RCC 7860 (cell line): ENCODE data around the gene XPNPEP1.

Experiments
- DNase-seq: peaks from one replicate; pipeline ENCODE4 v3.0.0-alpha.2; 2015; ENCODE audit warnings: low spot score
- FAIRE-seq: peaks from 2 replicates; lab custom pipeline; 2012; peaks lifted over from hg19 to GRCh38; lab: Jason Lieb, UNC

XPNPEP1 gene

DNA sequence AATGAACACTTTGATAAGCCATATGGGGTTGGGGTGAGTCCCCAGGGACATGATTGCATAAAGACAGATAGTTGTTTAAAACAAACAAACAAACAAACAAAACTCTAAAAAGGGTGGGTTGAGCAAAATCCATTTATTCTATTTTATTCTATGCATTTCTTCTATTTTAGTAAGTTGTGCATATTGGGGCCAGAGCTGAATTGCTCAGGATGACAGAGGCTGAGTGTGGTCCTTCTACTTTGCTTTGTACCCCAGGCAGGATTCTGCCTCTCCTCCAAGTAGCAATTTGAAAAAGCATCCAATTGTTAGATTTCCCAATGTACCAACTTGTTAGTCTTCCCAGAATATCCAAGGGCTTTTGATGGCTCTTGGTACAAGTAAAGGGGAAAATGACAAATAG is 29.2 kb upstream of the XPNPEP1 start:
- no peak for FAIRE-seq

GRCh38 chr10:109947111-109947920 is 24.0 kb upstream of the XPNPEP1 start:
- DNase-seq (no peak), FAIRE-seq (no peak)

More for the DNA sequence above, 29.2 kb upstream of the XPNPEP1 start:
- DNase-seq: no peak

DNA sequence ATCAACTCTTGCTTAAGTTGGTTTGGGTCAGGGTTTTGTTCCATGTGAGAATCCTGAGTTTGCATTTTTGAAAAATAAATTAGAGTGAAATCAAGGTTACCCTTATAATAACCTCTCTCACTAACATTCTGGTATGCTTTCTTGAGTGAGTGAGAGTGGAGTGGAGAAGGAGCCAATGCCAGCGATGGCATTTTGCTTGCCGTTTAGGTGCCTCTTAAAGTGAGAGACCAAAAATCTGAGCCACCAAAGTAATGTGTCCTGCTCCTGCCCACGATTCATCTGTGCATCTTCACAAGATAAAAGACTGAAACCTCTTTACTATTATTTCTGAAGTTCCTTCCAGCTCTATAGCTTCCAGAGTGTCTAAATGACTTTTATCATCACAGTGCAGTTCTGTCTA is 23.4 kb upstream of the XPNPEP1 start:
- DNase-seq: no peak
- no peak for FAIRE-seq

DNA sequence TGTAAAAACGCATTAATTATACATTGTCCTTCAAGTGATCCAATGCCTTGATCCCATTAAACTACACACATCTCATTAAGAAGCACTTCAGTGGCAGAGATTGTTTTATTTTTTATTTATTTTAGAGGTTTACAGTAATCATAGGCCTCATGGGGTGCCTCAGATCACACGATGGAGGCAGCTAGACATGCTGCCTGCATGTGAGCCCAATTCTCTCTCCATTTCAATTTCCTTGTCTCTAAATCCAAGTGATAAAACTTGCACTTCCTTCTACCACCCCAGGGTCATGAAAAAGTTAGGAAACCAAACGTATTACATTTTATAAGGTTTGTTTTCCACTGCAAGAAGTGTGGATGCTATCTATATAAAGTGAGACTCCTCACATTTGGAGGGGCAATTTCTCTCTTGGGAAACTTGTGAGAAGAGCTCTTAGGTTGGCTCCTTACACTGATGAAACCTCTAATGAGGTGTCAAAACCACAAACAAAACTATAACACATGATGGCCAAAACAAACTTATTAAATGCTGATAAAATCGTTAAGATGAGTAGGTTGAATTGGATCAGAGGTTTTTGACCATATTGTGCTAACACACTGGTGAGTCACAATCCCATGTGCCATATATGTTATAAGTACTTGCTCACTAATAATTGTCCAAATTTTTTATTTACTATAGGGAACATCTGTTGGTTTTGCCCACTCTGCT is 22.3 kb upstream of the XPNPEP1 start:
- DNase-seq (no peak), FAIRE-seq (no peak)

DNA sequence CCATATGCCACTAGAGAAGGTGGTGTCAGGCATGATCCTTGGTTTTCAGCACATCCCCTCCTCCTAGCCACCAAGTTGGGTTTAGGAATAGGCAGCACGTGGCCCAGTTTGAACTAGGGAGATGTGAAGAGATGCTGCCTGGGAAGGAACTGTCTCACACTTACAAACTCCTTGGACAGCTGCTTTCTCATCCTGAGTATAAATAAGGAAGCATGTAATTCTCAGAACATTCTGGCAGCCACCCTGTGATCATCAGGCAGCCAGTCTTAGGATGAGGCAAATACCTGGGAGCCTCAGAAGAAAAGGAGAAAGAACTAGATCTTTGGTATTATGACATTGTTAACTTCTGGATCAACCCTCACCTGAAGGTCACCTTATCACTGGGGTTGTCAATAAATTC is 21.3 kb upstream of the XPNPEP1 start:
- FAIRE-seq: no peak
- no peak for DNase-seq

- no peak for FAIRE-seq
- no peak for DNase-seq
These were observed 18.0 kb upstream of the XPNPEP1 start for GRCh38 chr10:109941236-109941862.

DNA sequence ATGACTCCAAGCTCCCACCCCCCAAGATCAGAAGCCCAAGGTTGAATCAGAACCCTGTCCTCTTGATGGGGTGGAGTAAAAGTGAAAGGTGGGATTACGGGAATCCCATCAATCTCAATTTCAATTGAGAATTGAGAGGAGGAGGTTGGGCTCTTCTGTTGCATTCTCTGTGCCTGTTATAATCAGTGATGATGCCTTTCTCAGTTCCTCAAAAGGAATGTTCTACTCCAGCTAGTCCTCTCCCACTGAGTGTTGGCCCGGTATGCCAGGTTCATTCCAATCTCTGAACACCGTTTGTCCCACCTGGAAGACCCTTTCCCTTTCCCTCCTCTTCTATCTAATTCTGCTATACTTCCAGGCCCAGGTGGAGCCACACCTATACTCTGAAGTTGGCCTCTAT is 17.2 kb upstream of the XPNPEP1 start:
- FAIRE-seq (no peak), DNase-seq (no peak)

DNA sequence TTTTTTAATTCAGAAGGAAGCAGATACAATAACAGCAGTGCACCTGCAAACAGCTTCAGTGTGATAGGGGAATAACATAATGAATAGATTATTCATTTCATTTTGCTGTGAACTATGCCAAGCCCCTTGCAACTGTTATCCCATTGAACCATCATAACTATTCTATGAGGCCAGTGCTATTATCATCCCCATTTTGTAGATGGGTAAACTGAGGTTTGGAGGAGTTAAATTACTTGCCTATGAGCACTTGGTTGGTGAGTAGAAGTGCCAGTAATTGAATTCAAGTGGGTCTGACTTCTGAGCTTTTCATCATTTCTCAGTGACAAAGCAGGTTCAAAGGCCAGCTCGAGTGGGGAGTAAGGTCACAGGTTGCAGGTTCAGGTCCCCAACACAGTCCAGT is 16.8 kb upstream of the XPNPEP1 start:
- FAIRE-seq: no peak
- DNase-seq: no peak

DNA sequence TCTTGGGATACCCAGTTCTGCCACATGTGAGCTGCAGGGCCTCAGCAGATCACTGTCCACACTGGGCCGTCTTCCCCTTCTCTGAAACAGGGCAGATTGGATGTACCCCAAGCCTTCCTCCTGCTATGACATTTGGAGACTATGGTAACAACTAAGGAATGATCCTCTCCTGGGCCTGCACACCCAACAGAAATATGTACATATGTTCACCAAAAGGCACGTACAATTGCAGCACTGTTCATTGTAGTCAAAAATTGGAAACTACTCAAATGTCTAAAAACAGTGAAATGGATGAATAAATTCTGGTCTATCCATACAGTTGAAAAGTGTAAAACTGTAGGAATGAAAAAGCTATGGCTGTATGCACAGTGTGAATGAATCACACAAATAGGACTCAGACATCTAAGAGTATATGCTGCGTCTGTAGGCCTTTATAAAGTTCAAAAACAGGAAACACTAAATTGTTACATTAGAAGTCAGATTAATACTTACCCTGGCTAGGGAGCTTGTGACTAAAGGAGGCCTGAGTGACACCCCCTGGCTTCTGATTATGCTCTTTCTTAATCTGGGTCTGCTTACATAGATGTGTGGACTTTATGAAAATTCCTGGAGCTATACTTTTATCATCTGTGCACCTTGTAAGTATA is 16.1 kb upstream of the XPNPEP1 start:
- no peak for FAIRE-seq
- no peak for DNase-seq

DNA sequence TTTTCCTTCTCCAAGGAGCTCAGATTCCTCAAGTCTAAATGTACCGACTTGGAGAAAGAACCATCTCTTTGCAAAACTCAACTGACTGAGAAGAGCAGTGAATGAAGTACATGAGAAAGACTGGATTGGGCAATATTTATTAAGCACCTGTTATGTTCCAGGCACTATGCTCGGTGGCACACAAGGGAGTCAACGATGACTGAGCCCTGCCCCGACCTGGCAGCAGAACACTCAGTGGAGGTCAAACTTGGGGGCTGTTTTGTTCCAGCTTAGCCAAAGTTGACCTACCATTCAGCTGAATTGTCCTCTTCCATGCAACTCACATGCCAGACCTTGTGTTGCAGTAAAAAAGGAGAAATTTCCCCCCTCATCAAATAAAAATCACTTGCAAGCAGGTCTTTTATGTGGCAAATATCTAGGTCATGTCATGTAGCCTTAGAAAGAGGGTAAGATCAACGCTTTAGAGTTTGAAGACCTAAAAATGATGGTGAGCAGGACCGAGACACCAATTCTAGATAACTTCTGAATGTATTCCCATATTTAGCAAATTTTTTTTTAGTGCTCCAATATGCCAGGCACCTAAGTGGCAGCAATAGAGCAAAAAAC is 14.3 kb upstream of the XPNPEP1 start:
- no peak for FAIRE-seq
- DNase-seq: no peak

- FAIRE-seq (no peak), DNase-seq (no peak)
These were observed 11.9 kb upstream of the XPNPEP1 start for GRCh38 chr10:109934958-109935793.

DNA sequence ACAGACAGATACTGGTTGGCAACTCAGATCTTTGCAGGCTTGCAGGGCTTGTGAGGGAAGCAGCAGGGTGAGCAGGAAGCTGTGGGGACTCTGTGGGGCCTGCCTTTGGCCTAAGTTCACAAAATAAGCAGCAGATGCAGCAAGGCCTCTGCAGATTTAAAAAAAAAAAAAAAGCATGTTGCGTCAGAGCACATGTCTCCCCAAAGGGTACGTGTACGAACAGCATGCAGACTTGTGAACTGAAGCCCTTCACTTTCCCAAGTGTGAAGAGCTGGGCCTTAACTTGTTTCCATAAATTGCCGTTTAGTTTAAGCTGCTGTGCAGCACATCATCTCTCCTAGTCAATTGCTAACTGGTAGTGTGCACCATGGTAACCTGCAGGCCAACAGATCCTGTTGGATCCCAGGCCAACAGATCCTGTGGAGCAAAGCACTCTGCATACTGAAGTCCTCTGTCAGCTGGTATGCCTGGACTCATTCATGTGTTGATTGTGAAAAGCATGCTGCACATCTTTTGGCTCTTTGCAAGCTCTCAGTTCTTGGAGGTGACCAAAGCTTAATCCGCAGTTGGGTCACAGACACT is 10.8 kb upstream of the XPNPEP1 start:
- DNase-seq (no peak), FAIRE-seq (no peak)

DNA sequence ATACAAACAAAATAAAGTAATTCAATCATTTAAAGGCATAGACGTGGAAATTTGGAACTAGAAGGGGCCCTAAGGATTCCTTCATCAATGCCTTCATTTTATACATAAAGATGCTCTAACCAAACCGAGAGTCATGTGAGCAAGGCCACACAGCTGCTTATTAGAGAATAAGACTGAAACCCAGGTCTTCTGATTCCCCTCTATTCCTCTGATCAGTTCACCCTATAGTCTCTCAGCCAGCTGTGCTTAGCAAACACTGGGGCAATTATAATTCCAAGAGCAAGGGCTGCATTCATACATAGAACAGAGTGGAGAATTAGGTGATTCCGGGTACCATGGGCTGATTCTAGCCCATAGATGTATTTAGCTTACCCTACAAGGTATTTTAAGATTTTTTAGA is 9.7 kb upstream of the XPNPEP1 start:
- DNase-seq (no peak), FAIRE-seq (no peak)

DNA sequence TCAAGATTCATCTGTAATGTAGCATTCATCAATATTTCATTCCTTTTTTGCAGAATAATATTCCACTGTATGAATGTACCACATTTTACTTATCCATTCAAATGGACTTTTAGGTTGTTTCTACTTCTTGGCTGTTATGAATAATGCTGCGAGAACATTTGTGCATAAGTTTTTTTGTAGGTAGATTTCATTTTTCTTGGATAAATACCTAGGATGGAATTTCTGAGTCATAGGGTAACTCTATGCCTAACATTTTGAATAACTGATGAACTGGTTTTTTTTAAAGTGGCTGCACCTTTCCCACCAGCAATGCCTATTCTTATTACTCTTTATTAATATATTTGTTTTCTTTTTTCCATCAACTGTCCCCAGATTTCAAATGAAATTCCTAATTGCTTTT is 9.1 kb upstream of the XPNPEP1 start:
- FAIRE-seq (no peak), DNase-seq (no peak)

- DNase-seq (no peak), FAIRE-seq (no peak)
These were observed 7.9 kb upstream of the XPNPEP1 start for GRCh38 chr10:109931163-109931562.

GRCh38 chr10:109929501-109930219 is 6.3 kb upstream of the XPNPEP1 start:
- no peak for DNase-seq
- no peak for FAIRE-seq

- DNase-seq: no peak
- no peak for FAIRE-seq
These were observed 5.2 kb upstream of the XPNPEP1 start for GRCh38 chr10:109928475-109928891.

GRCh38 chr10:109926825-109927224 is 3.5 kb upstream of the XPNPEP1 start:
- no peak for DNase-seq
- FAIRE-seq: no peak

DNA sequence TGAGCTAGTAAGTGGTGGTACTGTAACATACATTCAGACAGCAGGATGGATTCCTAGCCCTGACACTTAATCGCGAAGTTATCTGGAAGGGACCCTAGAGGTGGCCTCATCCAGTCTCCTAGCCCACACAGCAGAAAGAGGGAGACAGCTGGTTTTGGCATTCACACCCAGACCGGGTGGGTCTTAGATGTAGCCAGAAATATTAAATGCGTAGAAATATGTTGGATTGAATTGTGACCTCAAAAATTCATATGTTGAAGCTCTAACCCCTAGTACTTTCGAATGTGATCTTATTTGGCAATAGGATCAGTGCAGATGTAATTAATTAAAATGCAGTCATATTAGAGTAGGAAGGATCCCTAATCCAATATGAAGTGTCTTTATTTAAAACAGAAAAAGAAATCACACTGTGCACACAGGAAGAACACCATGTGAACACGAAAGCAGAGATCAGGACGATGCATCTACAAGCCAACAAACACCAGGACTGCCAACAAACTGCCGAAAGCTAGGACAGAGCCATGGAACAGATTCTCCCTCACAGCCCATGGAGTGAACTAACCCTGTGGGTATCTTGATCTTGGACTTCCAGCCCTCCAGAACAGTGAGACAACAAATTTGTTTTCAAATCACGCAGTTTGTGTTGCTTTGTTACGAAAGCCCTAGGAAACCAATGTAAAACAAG is 2.9 kb upstream of the XPNPEP1 start:
- no peak for DNase-seq
- FAIRE-seq: no peak
